ENCODE measurements around the gene TBC1D2B. TPM values are rescaled to one million over a fixed set of nuclear protein-coding genes. Genes with fewer than 3 reads are reported as not detected.

The TBC1D2B gene
- total RNA-seq = 24.4 and 41.3 TPM in 2 replicates
- polyA plus RNA-seq (2012) = 61.3 TPM

- DNase-seq (ENCODE audit: low read depth) = peak; percentile 67
These were observed at the start of gene TBC1D2B for GRCh38 chr15:78077053-78077870. TSS of gene TBC1D2B (minus strand) at chr15:78077711. CDS start at chr15:78077652, 59 bp downstream.

- DNase-seq (ENCODE audit: low read depth) = no peak
These were observed 47.8 kb upstream of the TBC1D2B start for GRCh38 chr15:78125267-78125666.

- DNase-seq (ENCODE audit: low read depth) = no peak
These were observed 43.0 kb upstream of the TBC1D2B start for GRCh38 chr15:78120523-78120922.

- no peak for DNase-seq (ENCODE audit: low read depth)
These were observed 35.0 kb upstream of the TBC1D2B start for GRCh38 chr15:78112551-78112950.

- DNase-seq (ENCODE audit: low read depth) = no peak
These were observed 34.3 kb upstream of the TBC1D2B start for GRCh38 chr15:78111788-78112187.

GRCh38 chr15:78110916-78111475, 33.5 kb upstream of the TBC1D2B start:
- no peak for DNase-seq (ENCODE audit: low read depth)

GRCh38 chr15:78110096-78110495, 32.6 kb upstream of the TBC1D2B start:
- DNase-seq (ENCODE audit: low read depth) = no peak

- DNase-seq (ENCODE audit: low read depth) = no peak
These were observed 31.6 kb upstream of the TBC1D2B start for GRCh38 chr15:78109156-78109555.

GRCh38 chr15:78108300-78109084, 31.0 kb upstream of the TBC1D2B start:
- peak; percentile 90 for DNase-seq (ENCODE audit: low read depth)

- no peak for DNase-seq (ENCODE audit: low read depth)
These were observed 30.0 kb upstream of the TBC1D2B start for GRCh38 chr15:78107471-78107870.

GRCh38 chr15:78105476-78106241, 28.1 kb upstream of the TBC1D2B start:
- peak; percentile 13 for DNase-seq (ENCODE audit: low read depth)

- no peak for DNase-seq (ENCODE audit: low read depth)
These were observed 27.3 kb upstream of the TBC1D2B start for GRCh38 chr15:78104566-78105475.

GRCh38 chr15:78104119-78104479, 26.6 kb upstream of the TBC1D2B start:
- DNase-seq (ENCODE audit: low read depth) = peak; percentile 61

GRCh38 chr15:78103406-78104118, 26.1 kb upstream of the TBC1D2B start:
- DNase-seq (ENCODE audit: low read depth) = no peak

- DNase-seq (ENCODE audit: low read depth) = no peak
These were observed 25.2 kb upstream of the TBC1D2B start for GRCh38 chr15:78102741-78103140.

- no peak for DNase-seq (ENCODE audit: low read depth)
These were observed 24.7 kb upstream of the TBC1D2B start for GRCh38 chr15:78102211-78102610.

GRCh38 chr15:78101423-78102105, 24.1 kb upstream of the TBC1D2B start:
- no peak for DNase-seq (ENCODE audit: low read depth)

GRCh38 chr15:78100886-78101285, 23.4 kb upstream of the TBC1D2B start:
- DNase-seq (ENCODE audit: low read depth) = no peak
